ENCODE measurements around the gene SMAD4. TPM values are rescaled to one million over a fixed set of nuclear protein-coding genes. Genes with fewer than 3 reads are reported as not detected.
A peak's percentile ranks its signal among the peaks of the same experiment; 100 is the strongest.

SMAD4 gene
- total RNA-seq, 1 experiment from 2014 or later, result 75.8 TPM

GRCh38 chr18:51120809-51121596 lies 91.0 kb downstream of the SMAD4 start:
- BruUV-seq (replicated peaks), result no TSS peak
- POLR2A ChIA-PET, result no interaction called here
- no peak overlapping the region for H3K27ac Mint-ChIP-seq (ENCODE audit: low read depth, unreplicated experiment)
- no peaks in the 10 kb centered on the region for H3K9me3 Mint-ChIP-seq (ENCODE audit: unreplicated experiment)
- H3K36me3 Mint-ChIP-seq (ENCODE audit: insufficient read depth, unreplicated experiment), result peaks cover 5% of the 10 kb centered on the region
- no peaks in the 10 kb centered on the region for H3K27me3 Mint-ChIP-seq (ENCODE audit: insufficient read depth, unreplicated experiment)
- CTCF ChIA-PET, result interaction anchor here (2.9 kb wide), 1 partner anchor 11 kb away, joined by 14 read pairs; no protein-coding TSS in a partner anchor
- TF ChIP-seq CTCF (IDR thresholded peaks at IDR 0.05; ENCODE audit: unreplicated experiment), result no peak
- intact Hi-C loops (cut with micrococcal nuclease), result no loop called here
- DNase-seq (ENCODE audit: unreplicated experiment), result no peak
- no peak overlapping the region for H3K4me3 Mint-ChIP-seq (ENCODE audit: unreplicated experiment)
- H3K4me1 Mint-ChIP-seq (ENCODE audit: insufficient read depth, unreplicated experiment), result no peaks in the 10 kb centered on the region

- H3K27ac Mint-ChIP-seq (ENCODE audit: low read depth, unreplicated experiment), result peak overlapping the region; percentile 33
- H3K36me3 Mint-ChIP-seq (ENCODE audit: insufficient read depth, unreplicated experiment), result peaks cover 5% of the 10 kb centered on the region
- H3K4me1 Mint-ChIP-seq (ENCODE audit: insufficient read depth, unreplicated experiment), result no peaks in the 10 kb centered on the region
- no peaks in the 10 kb centered on the region for H3K9me3 Mint-ChIP-seq (ENCODE audit: unreplicated experiment)
- H3K27me3 Mint-ChIP-seq (ENCODE audit: insufficient read depth, unreplicated experiment), result no peaks in the 10 kb centered on the region
- H3K4me3 Mint-ChIP-seq (ENCODE audit: unreplicated experiment), result no peak overlapping the region
- DNase-seq (ENCODE audit: unreplicated experiment), result no peak
- intact Hi-C loops (cut with micrococcal nuclease), result no loop called here
- no TSS peak for BruUV-seq (replicated peaks)
- TF ChIP-seq CTCF (IDR thresholded peaks at IDR 0.05; ENCODE audit: unreplicated experiment), result no peak
- ChIA-PET CTCF (interaction anchor here (2.9 kb wide), 1 partner anchor 11 kb away, joined by 14 read pairs; no protein-coding TSS in a partner anchor), POLR2A (no interaction called here)
These were observed 91.5 kb downstream of the SMAD4 start for GRCh38 chr18:51121597-51121857.

GRCh38 chr18:51122266-51123045 lies 92.4 kb downstream of the SMAD4 start:
- no peaks in the 10 kb centered on the region for H3K9me3 Mint-ChIP-seq (ENCODE audit: unreplicated experiment)
- H3K27ac Mint-ChIP-seq (ENCODE audit: low read depth, unreplicated experiment), result peak overlapping the region; percentile 33
- TF ChIP-seq CTCF (IDR thresholded peaks at IDR 0.05; ENCODE audit: unreplicated experiment), result no peak
- ChIA-PET POLR2A (interaction anchor here (0.6 to 0.8 kb wide), 2 partner anchors 16 to 1381 kb away, joined by 3 read pairs; no protein-coding TSS in a partner anchor), CTCF (interaction anchor here (0.6 to 3.5 kb wide), 4 partner anchors 12 to 217 kb away, joined by 3 to 18 read pairs (median 9); no protein-coding TSS in a partner anchor)
- BruUV-seq (replicated peaks), result no TSS peak
- intact Hi-C loops (cut with micrococcal nuclease), result no loop called here
- H3K4me1 Mint-ChIP-seq (ENCODE audit: insufficient read depth, unreplicated experiment), result no peaks in the 10 kb centered on the region
- H3K4me3 Mint-ChIP-seq (ENCODE audit: unreplicated experiment), result no peak overlapping the region
- no peak for DNase-seq (ENCODE audit: unreplicated experiment)
- H3K27me3 Mint-ChIP-seq (ENCODE audit: insufficient read depth, unreplicated experiment), result no peaks in the 10 kb centered on the region
- H3K36me3 Mint-ChIP-seq (ENCODE audit: insufficient read depth, unreplicated experiment), result peaks cover 5% of the 10 kb centered on the region

GRCh38 chr18:51123046-51123395 lies 93.0 kb downstream of the SMAD4 start:
- H3K27ac Mint-ChIP-seq (ENCODE audit: low read depth, unreplicated experiment), result no peak overlapping the region
- H3K9me3 Mint-ChIP-seq (ENCODE audit: unreplicated experiment), result no peaks in the 10 kb centered on the region
- no TSS peak for BruUV-seq (replicated peaks)
- H3K4me3 Mint-ChIP-seq (ENCODE audit: unreplicated experiment), result no peak overlapping the region
- no peak for DNase-seq (ENCODE audit: unreplicated experiment)
- peaks cover 5% of the 10 kb centered on the region for H3K36me3 Mint-ChIP-seq (ENCODE audit: insufficient read depth, unreplicated experiment)
- CTCF ChIA-PET, result interaction anchor here (0.6 to 3.5 kb wide), 4 partner anchors 10 to 217 kb away, joined by 3 to 18 read pairs (median 4); no protein-coding TSS in a partner anchor
- no peaks in the 10 kb centered on the region for H3K4me1 Mint-ChIP-seq (ENCODE audit: insufficient read depth, unreplicated experiment)
- no peak for TF ChIP-seq CTCF (IDR thresholded peaks at IDR 0.05; ENCODE audit: unreplicated experiment)
- POLR2A ChIA-PET, result interaction anchor here (0.6 to 1.3 kb wide), 3 partner anchors 15 to 1380 kb away, joined by 3 read pairs; partner anchors contain the start of gene MEX3C
- no peaks in the 10 kb centered on the region for H3K27me3 Mint-ChIP-seq (ENCODE audit: insufficient read depth, unreplicated experiment)
- intact Hi-C loops (cut with micrococcal nuclease), result no loop called here

Measured in MCF 10A (cell line).